Mesodermal cell (in vitro differentiated cells): ENCODE results near the gene TTC13.
"Not testable (repeated sequence)": the region's sequence is repeated elsewhere in the genome, so short reads cannot be mapped to it uniquely, and the experiment has no call there.

Source experiments
- H3K27ac ChIP-seq: 2 replicates; pipeline ENCODE4 v1.7.0; 2013; ENCODE audit warnings: mild to moderate bottlenecking, low read depth, low read length, moderate library complexity; ENCODE audit not compliant: severe bottlenecking
- H3K36me3 ChIP-seq: 2 replicates; pipeline ENCODE4 v1.7.1; 2013; ENCODE audit warnings: mild to moderate bottlenecking, low read length, moderate library complexity; ENCODE audit not compliant: control insufficient read depth, insufficient read depth
- H3K4me1 ChIP-seq: one replicate; pipeline ENCODE4 v1.7.1; 2013; ENCODE audit warnings: mild to moderate bottlenecking, low read length; ENCODE audit not compliant: insufficient read depth, control insufficient read depth, poor library complexity, severe bottlenecking
- H3K4me3 ChIP-seq: 2 replicates; pipeline ENCODE4 v1.7.0; 2013; ENCODE audit warnings: low read length, control low read depth, mild to moderate bottlenecking; ENCODE audit not compliant: insufficient read depth, poor library complexity, severe bottlenecking; ENCODE audit errors: extremely low read depth
- H3K9me3 ChIP-seq: 2 replicates; pipeline ENCODE4 v1.7.1; 2013; ENCODE audit warnings: mild to moderate bottlenecking, low read length, moderate library complexity; ENCODE audit not compliant: control insufficient read depth
- WGBS, 2 experiments: methylation state at CpG; one replicate each; pipeline ENCODE4 v1.1.5; 2013; ENCODE audit warnings: missing lambda C conversion rate in 2 of 2; ENCODE audit not compliant: insufficient coverage in 2 of 2; 5-methylcytosine and 5-hydroxymethylcytosine counted together

Gene TTC13

GRCh38 chr1:231019711-231020110 is 41.0 kb upstream of the TTC13 start:
- peaks cover 23% of the 10 kb centered on the region for H3K4me1 ChIP-seq
- no peak overlapping the region for H3K27ac ChIP-seq
- peaks cover 82% of the 10 kb centered on the region for H3K36me3 ChIP-seq
- WGBS, 2 experiments, result 94 to 98% methylated on average over 11 to 13 of the region's 14 CpGs
- no peaks in the 10 kb centered on the region for H3K9me3 ChIP-seq
- H3K4me3 ChIP-seq, result no peak overlapping the region

- Histone ChIP-seq H3K36me3 (peaks cover 78% of the 10 kb centered on the region), H3K4me1 (peaks cover 20% of the 10 kb centered on the region), H3K9me3 (no peaks in the 10 kb centered on the region), H3K27ac (no peak overlapping the region), H3K4me3 (no peak overlapping the region)
- WGBS, 2 experiments, result 100% methylated on average over 1 to 4 of the region's 5 CpGs
These were observed 38.3 kb upstream of the TTC13 start for GRCh38 chr1:231016966-231017365.

GRCh38 chr1:231016234-231016633 is 37.6 kb upstream of the TTC13 start:
- peak overlapping the region; percentile 16 for H3K27ac ChIP-seq
- WGBS, 2 experiments, result 92 to 97% methylated on average over 4 of the region's 6 CpGs
- H3K36me3 ChIP-seq, result peaks cover 78% of the 10 kb centered on the region
- H3K4me3 ChIP-seq, result no peak overlapping the region
- H3K4me1 ChIP-seq, result peaks cover 13% of the 10 kb centered on the region
- H3K9me3 ChIP-seq, result no peaks in the 10 kb centered on the region

GRCh38 chr1:231013391-231014015 is 34.8 kb upstream of the TTC13 start:
- H3K4me3 ChIP-seq, result no peak overlapping the region
- WGBS, 2 experiments, result 96 to 100% methylated on average over 2 to 3 of the region's 3 CpGs

GRCh38 chr1:231011963-231012362 is 33.3 kb upstream of the TTC13 start:
- Histone ChIP-seq H3K36me3 (peaks cover 46% of the 10 kb centered on the region), H3K4me1 (no peaks in the 10 kb centered on the region), H3K27ac (no peak overlapping the region), H3K9me3 (peaks cover 10% of the 10 kb centered on the region), H3K4me3 (no peak overlapping the region)
- WGBS, 2 experiments, result 72 to 78% methylated on average over 5 of the region's 5 CpGs

More at GRCh38 chr1:231013391-231014015, 34.8 kb upstream of the TTC13 start:
- H3K36me3 ChIP-seq, result peaks cover 59% of the 10 kb centered on the region
- H3K9me3 ChIP-seq, result peaks cover 4% of the 10 kb centered on the region
- H3K27ac ChIP-seq, result no peak overlapping the region
- no peaks in the 10 kb centered on the region for H3K4me1 ChIP-seq

- peaks cover 40% of the 10 kb centered on the region for H3K36me3 ChIP-seq
- 80 to 96% methylated on average over 2 of the region's 2 CpGs for WGBS, 2 experiments
These were observed 32.7 kb upstream of the TTC13 start for GRCh38 chr1:231011360-231011759.

GRCh38 chr1:231007535-231007934 is 28.9 kb upstream of the TTC13 start:
- H3K36me3 ChIP-seq, result peaks cover 28% of the 10 kb centered on the region
- H3K4me3 ChIP-seq, H3K27ac ChIP-seq, H3K4me1 ChIP-seq: not testable (repeated sequence)
- H3K9me3 ChIP-seq, result peaks cover 20% of the 10 kb centered on the region
- no CpG with 5 or more reads among the region's 1 CpG for WGBS, 2 experiments

More at GRCh38 chr1:231011360-231011759, 32.7 kb upstream of the TTC13 start:
- Histone ChIP-seq H3K4me1 (no peaks in the 10 kb centered on the region), H3K4me3 (no peak overlapping the region), H3K27ac (no peak overlapping the region), H3K9me3 (peaks cover 14% of the 10 kb centered on the region)

- H3K4me3 ChIP-seq, result no peak overlapping the region
- H3K9me3 ChIP-seq, result peaks cover 9% of the 10 kb centered on the region
- H3K36me3 ChIP-seq, result peaks cover 66% of the 10 kb centered on the region
- no peak overlapping the region for H3K27ac ChIP-seq
- no peaks in the 10 kb centered on the region for H3K4me1 ChIP-seq
These were observed 23.2 kb upstream of the TTC13 start for GRCh38 chr1:231001892-231002291.

GRCh38 chr1:231000639-231001038 is 22.0 kb upstream of the TTC13 start:
- no peak overlapping the region for H3K4me3 ChIP-seq
- H3K9me3 ChIP-seq, result peaks cover 5% of the 10 kb centered on the region
- H3K4me1 ChIP-seq, result no peaks in the 10 kb centered on the region
- H3K36me3 ChIP-seq, result peaks cover 79% of the 10 kb centered on the region
- WGBS, 2 experiments, result 100% methylated on average over 1 of the region's 1 CpG
- H3K27ac ChIP-seq, result no peak overlapping the region

- Histone ChIP-seq H3K36me3 (peaks cover 81% of the 10 kb centered on the region), H3K27ac (no peak overlapping the region), H3K9me3 (peaks cover 5% of the 10 kb centered on the region), H3K4me1 (no peaks in the 10 kb centered on the region), H3K4me3 (no peak overlapping the region)
- WGBS, 2 experiments, result no CpG with 5 or more reads among the region's 4 CpGs
These were observed 21.5 kb upstream of the TTC13 start for GRCh38 chr1:231000201-231000600.

GRCh38 chr1:230994860-230995259 is 16.2 kb upstream of the TTC13 start:
- H3K27ac ChIP-seq, result no peak overlapping the region
- no peaks in the 10 kb centered on the region for H3K9me3 ChIP-seq
- H3K4me3 ChIP-seq, result no peak overlapping the region
- no CpG with 5 or more reads among the region's 1 CpG for WGBS, 2 experiments
- H3K36me3 ChIP-seq, result peaks cover 70% of the 10 kb centered on the region
- no peaks in the 10 kb centered on the region for H3K4me1 ChIP-seq
